A549 treated with AZD9567 at 1 μM for 4 hours (cell line): ENCODE measurements around the gene SLC25A44. TPM values are rescaled to one million over a fixed set of nuclear protein-coding genes. Genes with fewer than 3 reads are reported as not detected.

Experiments
- total RNA-seq: library from RNA; stranded (reverse); fragments of 200-300 nt; extraction: Qiagen RNA extraction; gene quantifications from 5 replicates; pipeline ENCODE4 v1.2.3, GENCODE V29; 2022; ENCODE audit not compliant: insufficient read depth

Gene SLC25A44, protein sequence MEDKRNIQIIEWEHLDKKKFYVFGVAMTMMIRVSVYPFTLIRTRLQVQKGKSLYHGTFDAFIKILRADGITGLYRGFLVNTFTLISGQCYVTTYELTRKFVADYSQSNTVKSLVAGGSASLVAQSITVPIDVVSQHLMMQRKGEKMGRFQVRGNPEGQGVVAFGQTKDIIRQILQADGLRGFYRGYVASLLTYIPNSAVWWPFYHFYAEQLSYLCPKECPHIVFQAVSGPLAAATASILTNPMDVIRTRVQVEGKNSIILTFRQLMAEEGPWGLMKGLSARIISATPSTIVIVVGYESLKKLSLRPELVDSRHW
- 27.3 to 32.4 TPM (median 30.7 TPM) in 5 replicates for total RNA-seq

DNA sequence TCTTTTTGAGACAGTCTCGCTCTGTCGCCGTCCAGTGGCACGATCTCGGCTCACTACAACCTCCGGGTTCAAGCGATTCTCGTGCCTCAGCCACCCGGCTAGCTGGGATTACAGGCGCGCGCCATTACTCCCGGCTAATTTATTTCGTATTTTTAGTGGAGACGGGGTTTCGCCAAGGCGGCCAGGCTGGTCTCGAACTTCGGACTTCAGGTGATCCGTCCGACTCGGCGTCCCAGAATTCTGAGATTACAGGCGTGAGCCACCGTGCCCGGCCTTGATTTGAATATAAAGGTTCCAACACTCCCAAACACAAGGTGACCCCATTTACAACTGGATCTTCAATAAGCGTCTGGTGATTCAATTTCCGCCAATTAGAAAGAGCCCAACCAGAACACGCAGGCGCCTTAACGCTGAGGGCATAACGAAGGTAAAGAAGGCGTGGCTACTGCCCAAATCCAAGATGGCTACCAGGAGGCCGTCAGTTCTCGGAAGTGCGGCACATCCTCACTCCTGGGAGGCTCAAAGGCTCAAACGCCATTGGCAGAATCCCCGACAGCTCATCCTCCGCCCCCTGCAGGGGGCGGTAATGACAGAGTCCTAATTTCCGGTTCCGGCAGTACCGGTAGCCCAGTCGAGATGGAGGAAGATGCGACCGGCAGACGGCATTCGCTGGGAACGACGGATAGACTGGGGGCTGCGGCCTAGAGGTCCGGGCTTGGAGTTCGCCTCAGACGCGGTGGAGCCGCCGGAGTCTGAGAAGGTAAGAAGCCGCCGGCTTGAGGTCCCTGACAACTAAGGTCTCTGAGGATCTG lies at the start of gene SLC25A44:
Gene SLC25A44, plus strand, starts transcription at position 617 of the 812 bp plus-strand sequence. CDS start 5,744 bp downstream, outside the sequence.

DNA sequence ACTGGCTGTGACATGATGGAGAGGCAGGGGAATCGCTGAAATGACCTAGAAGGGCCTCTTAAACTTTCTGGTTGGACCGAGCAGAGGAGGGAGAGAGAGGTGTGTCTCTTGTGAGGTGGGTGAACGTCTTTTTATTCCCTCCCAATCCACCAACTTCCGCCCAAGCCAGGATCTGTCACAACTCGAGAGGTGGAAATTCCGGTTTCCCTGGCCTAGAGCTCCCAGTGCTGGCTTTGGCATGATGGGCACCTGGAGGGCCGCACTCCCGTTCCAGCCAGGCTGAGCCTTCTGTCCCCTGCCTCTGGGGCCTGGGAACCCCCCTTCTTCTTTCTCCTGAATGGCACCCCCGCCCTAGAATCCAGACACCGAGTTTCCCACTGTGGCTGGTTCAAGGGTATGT lies 40.5 kb upstream of the SLC25A44 start, which contains the start of gene SEMA4A:
Gene SEMA4A, plus strand, starts transcription at position 224 of the 400 bp plus-strand sequence. CDS start 994 bp downstream, outside the sequence.

DNA sequence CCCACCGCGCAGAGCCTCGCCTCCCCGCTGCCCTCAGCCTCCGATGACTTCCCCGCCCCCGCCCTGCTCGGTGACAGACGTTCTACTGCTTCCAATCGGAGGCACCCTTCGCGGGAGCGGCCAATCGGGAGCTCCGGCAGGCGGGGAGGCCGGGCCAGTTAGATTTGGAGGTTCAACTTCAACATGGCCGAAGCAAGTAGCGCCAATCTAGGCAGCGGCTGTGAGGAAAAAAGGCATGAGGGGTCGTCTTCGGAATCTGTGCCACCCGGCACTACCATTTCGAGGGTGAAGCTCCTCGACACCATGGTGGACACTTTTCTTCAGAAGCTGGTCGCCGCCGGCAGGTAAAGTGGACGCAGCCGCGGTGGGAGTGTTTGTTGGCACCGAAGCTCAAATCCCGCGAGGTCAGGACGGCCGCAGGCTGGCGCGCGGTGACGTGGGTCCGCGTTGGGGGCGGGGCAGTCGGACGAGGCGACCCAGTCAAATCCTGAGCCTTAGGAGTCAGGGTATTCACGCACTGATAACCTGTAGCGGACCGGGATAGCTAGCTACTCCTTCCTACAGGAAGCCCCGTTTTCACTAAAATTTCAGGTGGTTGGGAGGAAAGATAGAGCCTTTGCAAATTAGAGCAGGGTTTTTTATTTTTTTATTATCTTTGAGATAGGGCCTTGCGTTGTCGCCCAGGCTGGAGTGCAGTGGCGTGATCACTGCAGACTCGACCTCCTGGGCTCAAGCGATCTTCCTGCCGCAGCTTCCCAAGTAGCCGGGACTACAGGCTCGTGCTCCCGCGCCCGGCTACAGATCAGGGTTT lies 19.1 kb downstream of the SLC25A44 start, which contains the start of gene PMF1:
Gene PMF1, plus strand, starts transcription at position 175 of the 811 bp plus-strand sequence. Its CDS starts 9 bp downstream, at position 184.

DNA sequence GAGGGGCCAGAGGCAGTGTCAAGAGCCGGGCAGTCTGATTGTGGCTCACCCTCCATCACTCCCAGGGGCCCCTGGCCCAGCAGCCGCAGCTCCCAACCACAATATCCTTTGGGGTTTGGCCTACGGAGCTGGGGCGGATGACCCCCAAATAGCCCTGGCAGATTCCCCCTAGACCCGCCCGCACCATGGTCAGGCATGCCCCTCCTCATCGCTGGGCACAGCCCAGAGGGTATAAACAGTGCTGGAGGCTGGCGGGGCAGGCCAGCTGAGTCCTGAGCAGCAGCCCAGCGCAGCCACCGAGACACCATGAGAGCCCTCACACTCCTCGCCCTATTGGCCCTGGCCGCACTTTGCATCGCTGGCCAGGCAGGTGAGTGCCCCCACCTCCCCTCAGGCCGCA lies 48.0 kb downstream of the SLC25A44 start, which contains the start of gene BGLAP:
Gene BGLAP, plus strand, starts transcription at position 259 of the 400 bp plus-strand sequence. Its CDS starts 48 bp downstream, at position 307.

DNA sequence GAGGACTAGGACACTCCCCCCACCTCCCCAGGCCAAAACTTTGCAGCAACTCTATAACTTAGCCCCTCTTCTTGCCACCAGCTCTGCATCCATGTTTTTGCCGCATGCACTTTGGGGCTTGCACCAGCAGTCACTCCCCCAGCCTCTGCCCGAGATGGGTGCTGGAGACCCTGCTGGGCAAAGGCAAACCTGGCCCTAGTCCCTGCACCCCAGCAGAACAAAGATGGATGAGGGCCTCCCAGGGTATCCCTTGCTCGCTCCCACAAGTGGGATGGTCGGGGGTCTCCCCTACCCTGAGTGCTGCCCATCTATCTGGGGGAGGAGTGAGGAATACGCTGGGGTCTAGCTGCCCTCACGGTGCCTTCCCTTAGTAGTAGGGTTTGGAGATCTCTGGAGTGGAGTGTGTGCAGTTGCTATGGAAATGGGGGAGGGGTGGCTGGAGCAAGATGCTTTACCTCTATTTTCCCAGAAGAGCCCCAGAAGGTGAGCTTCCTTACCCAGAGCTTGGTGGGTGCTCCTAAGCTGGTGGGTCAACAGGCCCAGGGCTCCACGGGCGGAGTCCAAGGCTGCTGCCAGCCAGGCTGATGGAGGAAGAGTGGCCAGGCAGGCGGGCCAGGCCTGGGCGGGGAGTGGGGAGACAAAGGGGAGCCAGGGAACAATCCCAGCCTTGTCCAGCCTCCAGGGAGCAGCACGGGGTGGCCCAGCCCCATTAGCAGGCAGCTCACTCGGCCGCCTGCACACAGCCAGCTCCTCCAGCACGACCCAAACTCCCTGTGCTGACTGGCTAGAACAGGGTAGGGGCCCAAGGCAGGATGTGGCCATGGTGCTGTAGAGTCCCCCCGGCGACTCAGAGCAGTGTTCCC lies 53.8 kb downstream of the SLC25A44 start, which contains the start of gene PAQR6:
Gene PAQR6, minus strand, starts transcription at position 597 of the 863 bp plus-strand sequence. CDS start 1,325 bp downstream, outside the sequence.

Other genes with a start within 250 kb of the SLC25A44 start
- 28.7 to 34.5 TPM (median 32.0 TPM) in 5 replicates for gene ARHGEF2, start 215.6 kb upstream of the SLC25A44 start, total RNA-seq
- gene SSR2, start 173.2 kb upstream of the SLC25A44 start, total RNA-seq = 256 to 265 TPM (median 262 TPM) in 5 replicates
- gene UBQLN4, start 140.3 kb upstream of the SLC25A44 start, total RNA-seq = 36.3 to 42.3 TPM (median 39.8 TPM) in 5 replicates
- 129 to 164 TPM (median 158 TPM) in 5 replicates for gene LAMTOR2, start 139.3 kb upstream of the SLC25A44 start, total RNA-seq
- gene RAB25, start 132.9 kb upstream of the SLC25A44 start, total RNA-seq = not detected in 5 replicates
- 0.82 to 2.4 TPM (median 1.4 TPM) in 5 replicates for gene MEX3A, start 111.6 kb upstream of the SLC25A44 start, total RNA-seq
- 534 to 757 TPM (median 712 TPM) in 5 replicates for gene LMNA, start 79.4 kb upstream of the SLC25A44 start, total RNA-seq
- 0.31 to 0.50 TPM (median 0.38 TPM) in 4 of 5 replicates, not detected in the other for gene SEMA4A, start 40.5 kb upstream of the SLC25A44 start, total RNA-seq
- 44.2 to 63.0 TPM (median 61.4 TPM) in 5 replicates for gene PMF1, start 18.9 kb downstream of the SLC25A44 start, total RNA-seq
- gene BGLAP, start 48.1 kb downstream of the SLC25A44 start, total RNA-seq = 0.26 to 0.41 TPM (median 0.29 TPM) in 4 of 5 replicates, not detected in the other
- gene PAQR6, start 54.0 kb downstream of the SLC25A44 start, total RNA-seq = 1.5 to 6.6 TPM (median 5.3 TPM) in 5 replicates
- 35.1 to 49.4 TPM (median 47.9 TPM) in 5 replicates for gene SMG5, start 88.7 kb downstream of the SLC25A44 start, total RNA-seq
- gene TMEM79, start 90.2 kb downstream of the SLC25A44 start, total RNA-seq = 7.0 to 9.1 TPM (median 8.2 TPM) in 5 replicates
- gene GLMP, start 101.6 kb downstream of the SLC25A44 start, total RNA-seq = 40.7 to 44.9 TPM (median 42.6 TPM) in 5 replicates
- gene VHLL, start 105.2 kb downstream of the SLC25A44 start, total RNA-seq = not detected in 5 replicates
- gene CCT3, start 144.2 kb downstream of the SLC25A44 start, total RNA-seq = 373 to 424 TPM (median 396 TPM) in 5 replicates
- 2.2 to 2.8 TPM (median 2.3 TPM) in 4 of 5 replicates, not detected in the other for gene TSACC, start 144.4 kb downstream of the SLC25A44 start, total RNA-seq
- gene RHBG, start 175.1 kb downstream of the SLC25A44 start, total RNA-seq = 0.03 to 0.05 TPM in 2 of 5 replicates, not detected in the others